Hepatocyte (in vitro differentiated cells): ENCODE data around the gene MAD1L1.

Experiments
- EZH2 ChIP-seq: fragments of 200-600 bp; sonication (generic); IDR thresholded peaks from 2 replicates; pipeline ENCODE4 v1.6.1; 2016; ENCODE audit warnings: antibody characterized with exemption, mild to moderate bottlenecking, borderline replicate concordance
- TF ChIP-seq, protein P1 (sequence below): fragments of 200-600 bp; sonication (generic); IDR thresholded peaks from 2 replicates; pipeline ENCODE4 v1.5.1; 2016; ENCODE audit warnings: antibody characterized with exemption, mild to moderate bottlenecking; ENCODE audit not compliant: poor library complexity

DNA sequence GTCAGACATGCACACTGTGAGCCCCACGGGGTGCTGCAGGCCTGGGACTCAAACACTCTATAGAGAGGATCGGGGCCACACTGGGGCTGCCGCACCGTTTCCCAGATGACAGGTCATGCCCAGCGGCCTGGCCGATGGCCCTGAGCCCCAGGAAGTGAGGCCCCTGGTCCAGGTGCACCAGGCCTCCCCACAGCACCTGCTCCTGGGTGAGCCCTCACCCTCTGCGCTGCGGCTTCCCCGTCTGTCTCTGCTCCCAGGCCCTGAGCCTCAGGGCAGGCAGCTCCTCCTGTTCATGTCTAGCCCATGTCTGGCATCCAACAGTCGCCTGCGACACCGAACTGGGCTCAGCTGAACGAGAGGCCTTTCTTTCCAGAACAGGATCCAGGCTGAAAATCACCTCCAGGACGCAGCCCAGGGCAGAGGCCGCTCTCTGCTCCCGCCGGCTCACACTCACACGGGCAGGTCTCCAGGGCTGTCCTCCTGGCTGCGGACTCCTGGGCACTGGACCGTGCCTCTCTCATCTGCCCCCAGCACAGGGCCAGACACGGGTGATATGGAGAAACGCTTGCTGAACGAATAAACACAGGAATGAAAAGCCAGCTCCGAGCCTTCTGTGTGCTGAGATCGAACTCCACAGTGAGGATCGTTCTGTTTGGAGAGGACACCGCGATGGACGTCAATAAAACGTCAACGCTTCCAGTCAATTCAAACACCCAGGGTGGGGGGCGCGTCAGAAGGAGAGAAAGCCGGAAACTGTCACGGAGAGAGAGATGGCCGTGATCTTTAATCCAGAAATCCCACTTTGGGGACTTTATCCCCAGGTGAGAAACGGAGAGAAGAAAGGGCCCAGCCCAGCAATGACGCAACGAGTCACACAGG lies 360.3 kb downstream of the MAD1L1 start:
- TF ChIP-seq, protein P1, sequence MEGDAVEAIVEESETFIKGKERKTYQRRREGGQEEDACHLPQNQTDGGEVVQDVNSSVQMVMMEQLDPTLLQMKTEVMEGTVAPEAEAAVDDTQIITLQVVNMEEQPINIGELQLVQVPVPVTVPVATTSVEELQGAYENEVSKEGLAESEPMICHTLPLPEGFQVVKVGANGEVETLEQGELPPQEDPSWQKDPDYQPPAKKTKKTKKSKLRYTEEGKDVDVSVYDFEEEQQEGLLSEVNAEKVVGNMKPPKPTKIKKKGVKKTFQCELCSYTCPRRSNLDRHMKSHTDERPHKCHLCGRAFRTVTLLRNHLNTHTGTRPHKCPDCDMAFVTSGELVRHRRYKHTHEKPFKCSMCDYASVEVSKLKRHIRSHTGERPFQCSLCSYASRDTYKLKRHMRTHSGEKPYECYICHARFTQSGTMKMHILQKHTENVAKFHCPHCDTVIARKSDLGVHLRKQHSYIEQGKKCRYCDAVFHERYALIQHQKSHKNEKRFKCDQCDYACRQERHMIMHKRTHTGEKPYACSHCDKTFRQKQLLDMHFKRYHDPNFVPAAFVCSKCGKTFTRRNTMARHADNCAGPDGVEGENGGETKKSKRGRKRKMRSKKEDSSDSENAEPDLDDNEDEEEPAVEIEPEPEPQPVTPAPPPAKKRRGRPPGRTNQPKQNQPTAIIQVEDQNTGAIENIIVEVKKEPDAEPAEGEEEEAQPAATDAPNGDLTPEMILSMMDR: no peak
- no peak for TF ChIP-seq EZH2
